Measurements from ENCODE around the gene TAC3.

DNA sequence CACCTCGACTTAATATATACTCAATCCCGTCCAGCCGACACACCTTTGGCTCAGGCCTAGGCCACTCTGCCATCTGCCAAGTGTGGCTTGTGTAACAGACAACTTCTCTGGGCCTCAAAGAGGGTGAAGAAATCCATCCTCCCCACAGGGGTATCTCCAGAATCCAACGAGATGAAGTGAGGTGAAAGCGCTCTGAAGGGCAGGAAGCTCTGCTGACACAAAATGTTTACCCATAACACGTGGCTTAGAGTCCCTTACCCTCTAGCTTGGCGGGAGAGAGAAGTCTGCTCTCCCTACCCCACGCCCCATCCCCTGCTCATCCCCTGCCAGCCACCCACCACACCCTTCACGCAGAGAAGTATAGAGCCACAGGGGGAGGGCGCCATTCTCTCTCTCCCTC lies 23.0 kb downstream of the TAC3 start:
- no peak for TF ChIP-seq POLR2A (IDR thresholded peaks at IDR 0.05)
- TF ChIP-seq, protein P1, sequence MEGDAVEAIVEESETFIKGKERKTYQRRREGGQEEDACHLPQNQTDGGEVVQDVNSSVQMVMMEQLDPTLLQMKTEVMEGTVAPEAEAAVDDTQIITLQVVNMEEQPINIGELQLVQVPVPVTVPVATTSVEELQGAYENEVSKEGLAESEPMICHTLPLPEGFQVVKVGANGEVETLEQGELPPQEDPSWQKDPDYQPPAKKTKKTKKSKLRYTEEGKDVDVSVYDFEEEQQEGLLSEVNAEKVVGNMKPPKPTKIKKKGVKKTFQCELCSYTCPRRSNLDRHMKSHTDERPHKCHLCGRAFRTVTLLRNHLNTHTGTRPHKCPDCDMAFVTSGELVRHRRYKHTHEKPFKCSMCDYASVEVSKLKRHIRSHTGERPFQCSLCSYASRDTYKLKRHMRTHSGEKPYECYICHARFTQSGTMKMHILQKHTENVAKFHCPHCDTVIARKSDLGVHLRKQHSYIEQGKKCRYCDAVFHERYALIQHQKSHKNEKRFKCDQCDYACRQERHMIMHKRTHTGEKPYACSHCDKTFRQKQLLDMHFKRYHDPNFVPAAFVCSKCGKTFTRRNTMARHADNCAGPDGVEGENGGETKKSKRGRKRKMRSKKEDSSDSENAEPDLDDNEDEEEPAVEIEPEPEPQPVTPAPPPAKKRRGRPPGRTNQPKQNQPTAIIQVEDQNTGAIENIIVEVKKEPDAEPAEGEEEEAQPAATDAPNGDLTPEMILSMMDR (IDR thresholded peaks at IDR 0.05): no peak

Data from prostate gland (tissue), 2 donors.